Nephron progenitor cell (in vitro differentiated cells): ENCODE results near the gene ALX3.
"Not testable (repeated sequence)": the region's sequence is repeated elsewhere in the genome, so short reads cannot be mapped to it uniquely, and the experiment has no call there.

ENCODE experiments used
- DNase-seq: peaks from one replicate; pipeline ENCODE4 v3.0.0; 2021
- H3K27ac Mint-ChIP-seq: 2 replicates; pipeline ENCODE4 v1.8.0; 2021; ENCODE audit warnings: mild to moderate bottlenecking, moderate library complexity, mixed read lengths
- H3K27me3 Mint-ChIP-seq: 2 replicates; pipeline ENCODE4 v1.8.0; 2021; ENCODE audit warnings: mild to moderate bottlenecking, low read depth, mixed read lengths; ENCODE audit not compliant: poor library complexity
- H3K36me3 Mint-ChIP-seq: 2 replicates; pipeline ENCODE4 v1.8.0; 2021; ENCODE audit warnings: low read depth, mixed read lengths
- H3K4me1 Mint-ChIP-seq: 2 replicates; pipeline ENCODE4 v1.8.0; 2021; ENCODE audit warnings: mixed read lengths
- H3K4me3 Mint-ChIP-seq: 2 replicates; pipeline ENCODE4 v1.8.0; 2021; ENCODE audit warnings: mild to moderate bottlenecking, moderate library complexity, mixed read lengths
- H3K9me3 Mint-ChIP-seq: 2 replicates; pipeline ENCODE4 v1.8.0; 2021; ENCODE audit warnings: mild to moderate bottlenecking, moderate library complexity, mixed read lengths
- TF ChIP-seq, protein P1 (sequence below): fragments of 200-600 bp; sonication (generic); IDR thresholded peaks from 2 replicates; pipeline ENCODE4 v1.5.0; 2021; ENCODE audit warnings: antibody characterized with exemption

Gene ALX3

GRCh38 chr1:110034040-110034450 is 36.4 kb downstream of the ALX3 start:
- TF ChIP-seq, protein P1, sequence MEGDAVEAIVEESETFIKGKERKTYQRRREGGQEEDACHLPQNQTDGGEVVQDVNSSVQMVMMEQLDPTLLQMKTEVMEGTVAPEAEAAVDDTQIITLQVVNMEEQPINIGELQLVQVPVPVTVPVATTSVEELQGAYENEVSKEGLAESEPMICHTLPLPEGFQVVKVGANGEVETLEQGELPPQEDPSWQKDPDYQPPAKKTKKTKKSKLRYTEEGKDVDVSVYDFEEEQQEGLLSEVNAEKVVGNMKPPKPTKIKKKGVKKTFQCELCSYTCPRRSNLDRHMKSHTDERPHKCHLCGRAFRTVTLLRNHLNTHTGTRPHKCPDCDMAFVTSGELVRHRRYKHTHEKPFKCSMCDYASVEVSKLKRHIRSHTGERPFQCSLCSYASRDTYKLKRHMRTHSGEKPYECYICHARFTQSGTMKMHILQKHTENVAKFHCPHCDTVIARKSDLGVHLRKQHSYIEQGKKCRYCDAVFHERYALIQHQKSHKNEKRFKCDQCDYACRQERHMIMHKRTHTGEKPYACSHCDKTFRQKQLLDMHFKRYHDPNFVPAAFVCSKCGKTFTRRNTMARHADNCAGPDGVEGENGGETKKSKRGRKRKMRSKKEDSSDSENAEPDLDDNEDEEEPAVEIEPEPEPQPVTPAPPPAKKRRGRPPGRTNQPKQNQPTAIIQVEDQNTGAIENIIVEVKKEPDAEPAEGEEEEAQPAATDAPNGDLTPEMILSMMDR: no peak
- DNase-seq: no peak
- Mint-ChIP-seq H3K27me3 (no peaks in the 10 kb centered on the region), H3K36me3 (peaks cover 11% of the 10 kb centered on the region), H3K9me3 (no peaks in the 10 kb centered on the region), H3K4me1 (peaks cover 67% of the 10 kb centered on the region), H3K27ac (no peak overlapping the region), H3K4me3 (peak overlapping the region; percentile 87)

GRCh38 chr1:110033421-110033820 is 37.1 kb downstream of the ALX3 start:
- no peaks in the 10 kb centered on the region for H3K9me3 Mint-ChIP-seq
- peaks cover 67% of the 10 kb centered on the region for H3K4me1 Mint-ChIP-seq
- no peak overlapping the region for H3K4me3 Mint-ChIP-seq
- H3K36me3 Mint-ChIP-seq: peaks cover 5% of the 10 kb centered on the region
- no peak overlapping the region for H3K27ac Mint-ChIP-seq
- no peak for DNase-seq
- H3K27me3 Mint-ChIP-seq: no peaks in the 10 kb centered on the region
- TF ChIP-seq, protein P1: no peak

GRCh38 chr1:110032327-110032726 is 38.1 kb downstream of the ALX3 start:
- H3K36me3 Mint-ChIP-seq: no peaks in the 10 kb centered on the region
- DNase-seq: no peak
- peaks cover 66% of the 10 kb centered on the region for H3K4me1 Mint-ChIP-seq
- no peaks in the 10 kb centered on the region for H3K27me3 Mint-ChIP-seq
- no peaks in the 10 kb centered on the region for H3K9me3 Mint-ChIP-seq
- TF ChIP-seq, protein P1: no peak
- no peak overlapping the region for H3K4me3 Mint-ChIP-seq
- no peak overlapping the region for H3K27ac Mint-ChIP-seq

DNA sequence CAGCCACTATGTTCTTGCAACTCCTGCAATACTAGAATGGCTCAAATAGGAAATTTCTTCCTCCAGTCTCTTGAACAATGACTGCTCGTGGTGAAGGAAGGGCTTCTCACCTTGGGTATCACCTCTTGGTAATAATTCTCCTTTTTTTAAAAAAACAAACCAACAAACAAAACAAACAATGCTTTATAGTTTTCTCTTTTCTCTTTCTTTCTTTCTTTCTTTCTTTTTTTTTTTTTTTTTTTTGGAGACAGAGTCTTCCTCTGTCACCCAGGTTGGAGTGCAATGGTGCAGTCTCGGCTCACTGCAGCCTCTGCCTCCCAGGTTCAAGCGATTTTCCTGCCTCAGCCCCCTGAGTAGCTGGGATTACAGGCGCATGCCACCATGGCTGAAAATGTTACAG is 39.8 kb downstream of the ALX3 start:
- H3K27me3 Mint-ChIP-seq, DNase-seq, H3K36me3 Mint-ChIP-seq, H3K9me3 Mint-ChIP-seq, H3K4me3 Mint-ChIP-seq: not testable (repeated sequence)
- Mint-ChIP-seq H3K4me1 (peaks cover 50% of the 10 kb centered on the region), H3K27ac (peak overlapping the region; percentile 25)

- no peak overlapping the region for H3K4me3 Mint-ChIP-seq
- H3K9me3 Mint-ChIP-seq: no peaks in the 10 kb centered on the region
- peak overlapping the region; percentile 0 for H3K27ac Mint-ChIP-seq
- TF ChIP-seq, protein P1: no peak
- H3K4me1 Mint-ChIP-seq: peaks cover 2% of the 10 kb centered on the region
- no peaks in the 10 kb centered on the region for H3K27me3 Mint-ChIP-seq
- no peak for DNase-seq
- H3K36me3 Mint-ChIP-seq: peaks cover 53% of the 10 kb centered on the region
Observed at GRCh38 chr1:110024613-110025012, 45.9 kb downstream of the ALX3 start.

GRCh38 chr1:110021285-110021684 is 49.2 kb downstream of the ALX3 start:
- Mint-ChIP-seq H3K27ac (no peak overlapping the region), H3K9me3 (no peaks in the 10 kb centered on the region), H3K4me3 (no peak overlapping the region), H3K4me1 (no peaks in the 10 kb centered on the region), H3K27me3 (peaks cover 3% of the 10 kb centered on the region), H3K36me3 (peaks cover 86% of the 10 kb centered on the region)
- TF ChIP-seq, protein P1: no peak
- DNase-seq: no peak
